HepG2 (cell line): Measurements from ENCODE around the gene ENO1. TPM values are rescaled to one million over a fixed set of nuclear protein-coding genes. Genes with fewer than 3 reads are reported as not detected.

ENCODE experiments used
- ATAC-seq: fragments of 200-7000 bp; cut with Tn5 transposase; 3 replicates; pipeline ENCODE4 v1.9.1; 2020; ENCODE audit warnings: mild to moderate bottlenecking, moderate library complexity
- BruUV-seq: library from RNA; stranded (reverse); fragments of 400-500 nt; replicated peaks from 2 replicates; lab custom pipeline; 2021; lab: Mats Ljungman, UMichigan
- CTCF ChIA-PET: fragments of 300-600 bp; formaldehyde crosslinking; extraction: SDS; loops from one replicate; lab custom pipeline; 2021; ENCODE audit warnings: low total read pairs, inconsistent platforms, low intra/inter-chr PET ratio; lab: Yijun Ruan, JAX
- POLR2A ChIA-PET: fragments of 350-600 bp; sonication (Branson Sonifier 250); formaldehyde crosslinking; loops from one replicate; lab custom pipeline; 2020; ENCODE audit warnings: antibody characterized with exemption, inconsistent platforms; lab: Yijun Ruan, JAX
- DNase-seq: peaks from one replicate; pipeline ENCODE4 v3.0.0-alpha.2; 2015; ENCODE audit warnings: low spot score
- FAIRE-seq: peaks from 3 replicates; lab custom pipeline; 2011; peaks lifted over from hg19 to GRCh38; lab: Jason Lieb, UNC
- H2AFZ ChIP-seq: one replicate; pipeline ENCODE4 v1.6.1; 2011; ENCODE audit warnings: low read length, inconsistent platforms
- H3K27ac ChIP-seq: fragments of 300-600 bp; 3 replicates; pipeline ENCODE4 v1.8.0; 2011; ENCODE audit warnings: mixed run types, mild to moderate bottlenecking, mixed read lengths, low read length, inconsistent platforms; ENCODE audit not compliant: insufficient read depth; ENCODE audit errors: extremely low read length
- H3K27me3 ChIP-seq, 2 experiments: fragments of 200-600 bp in 1 of 2; 2 replicates in 1 of 2; 3 replicates in 1 of 2; pipeline versions ENCODE4 v1.6.0 to v1.8.0; 2011; ENCODE audit warnings: low read length in 2 of 2, mild to moderate bottlenecking in 2 of 2, moderate library complexity in 2 of 2, inconsistent platforms in 1 of 2; ENCODE audit not compliant: insufficient read depth in 2 of 2, control insufficient read depth in 1 of 2
- H3K36me3 ChIP-seq, 2 experiments: fragments of 200-600 bp in 1 of 2; replicated peaks in 1 of 2; 2 replicates in 1 of 2; 3 replicates in 1 of 2; pipeline versions ENCODE4 v1.5.1 to v1.8.0; 2011; ENCODE audit warnings: low read length in 2 of 2, inconsistent platforms in 1 of 2; ENCODE audit not compliant: insufficient read depth in 2 of 2, control insufficient read depth in 1 of 2
- H3K4me1 ChIP-seq: 2 replicates; pipeline ENCODE4 v1.5.1; 2012; ENCODE audit warnings: low read length, inconsistent platforms; ENCODE audit not compliant: insufficient read depth
- H3K4me2 ChIP-seq: 2 replicates; pipeline ENCODE4 v1.6.0; 2011; ENCODE audit warnings: low read depth, low read length, inconsistent platforms
- H3K4me3 ChIP-seq, 3 experiments: fragments of 200-600 bp in 1 of 3; sonication (generic), shearing (Covaris generic) in 1 of 3; replicated peaks in 1 of 3; 2 replicates each; pipeline ENCODE4 v1.5.1; 2011 to 2016; ENCODE audit warnings: low read length in 3 of 3, inconsistent platforms in 2 of 3, low read depth in 2 of 3, mild to moderate bottlenecking in 2 of 3, control low read depth in 1 of 3, mixed read lengths in 1 of 3; ENCODE audit not compliant: insufficient read depth in 1 of 3
- H3K79me2 ChIP-seq: one replicate; pipeline ENCODE4 v1.6.1; 2011; ENCODE audit warnings: low read length, inconsistent platforms; ENCODE audit not compliant: insufficient read depth
- H3K9ac ChIP-seq: 2 replicates; pipeline ENCODE4 v1.6.0; 2011; ENCODE audit warnings: mild to moderate bottlenecking, low read depth, low read length, inconsistent platforms; ENCODE audit not compliant: insufficient read depth
- H3K9me3 ChIP-seq: 2 replicates; pipeline ENCODE4 v1.5.1; 2012; ENCODE audit warnings: mild to moderate bottlenecking, low read length
- H4K20me1 ChIP-seq: 2 replicates; pipeline ENCODE4 v1.6.0; 2011; ENCODE audit warnings: inconsistent platforms, mild to moderate bottlenecking, low read length, moderate library complexity; ENCODE audit not compliant: insufficient read depth
- AKAP8 ChIP-seq: sonication (generic); formaldehyde crosslinking; IDR thresholded peaks from 2 replicates; pipeline ENCODE4 v1.5.1; 2020; ENCODE audit warnings: mild to moderate bottlenecking, missing genetic modification reagents
- ARID5B ChIP-seq: IDR thresholded peaks from 2 replicates; pipeline ENCODE4 v1.4.0; 2020; ENCODE audit warnings: mild to moderate bottlenecking, missing genetic modification reagents
- GATAD2A ChIP-seq: IDR thresholded peaks from 2 replicates; pipeline ENCODE4 v1.6.1; 2016
- HNF4A ChIP-seq: sonication (generic); formaldehyde crosslinking; IDR thresholded peaks from 2 replicates; pipeline ENCODE4 v1.4.0; 2020; ENCODE audit warnings: missing genetic modification reagents
- MXI1 ChIP-seq: IDR thresholded peaks from 3 replicates; pipeline ENCODE4 v1.6.1; 2012; ENCODE audit warnings: low read depth, low read length, inconsistent platforms, borderline replicate concordance
- NFAT5 ChIP-seq: sonication (generic); formaldehyde crosslinking; IDR thresholded peaks from 2 replicates; pipeline ENCODE4 v1.4.0; 2020; ENCODE audit warnings: missing genetic modification reagents
- NR2F6 ChIP-seq, 2 experiments: IDR thresholded peaks; 2 replicates each; pipeline ENCODE4 v1.6.1; 2016; ENCODE audit warnings: antibody characterized with exemption in 1 of 2, mild to moderate bottlenecking in 1 of 2
- SMC3 ChIP-seq: IDR thresholded peaks from 2 replicates; pipeline ENCODE4 v1.6.1; 2011; ENCODE audit warnings: low read length, improper control_type of control experiment
- ZNF180 ChIP-seq: sonication (generic); formaldehyde crosslinking; IDR thresholded peaks from 2 replicates; pipeline ENCODE4 v1.4.0; 2020; ENCODE audit warnings: low read depth, missing genetic modification reagents, borderline replicate concordance
- ZNF225 ChIP-seq: sonication (generic); formaldehyde crosslinking; IDR thresholded peaks from 2 replicates; pipeline ENCODE4 v1.4.0; 2020; ENCODE audit warnings: mild to moderate bottlenecking, missing genetic modification reagents
- ZNF501 ChIP-seq: sonication (generic); formaldehyde crosslinking; IDR thresholded peaks from 2 replicates; pipeline ENCODE4 v1.5.1; 2020; ENCODE audit warnings: mild to moderate bottlenecking, moderate library complexity, missing genetic modification reagents
- ZNF512B ChIP-seq: sonication (generic); formaldehyde crosslinking; IDR thresholded peaks from 2 replicates; pipeline ENCODE4 v1.5.1; 2020; ENCODE audit warnings: missing genetic modification reagents, mild to moderate bottlenecking, borderline replicate concordance
- ZNF549 ChIP-seq: sonication (generic); formaldehyde crosslinking; IDR thresholded peaks from 2 replicates; pipeline ENCODE4 v1.5.0; 2020; ENCODE audit warnings: missing genetic modification reagents
- WGBS: methylation state at CpG from one replicate; pipeline ENCODE4 v1.1.6; 2017; ENCODE audit warnings: low lambda C conversion rate; 5-methylcytosine and 5-hydroxymethylcytosine counted together
- in situ Hi-C: cut with HindIII; loops from 2 replicates; pipeline ENCODE4 v1.10.0; 2017; ENCODE audit warnings: low pct_unique_long_range_greater_than_20kb; ENCODE audit not compliant: extremely low pct_ligation_motif_present
- intact Hi-C: fragments of 100-400 bp; cut with micrococcal nuclease; formaldehyde crosslinking; loops from one replicate; pipeline ENCODE4 v1.10.0; 2022; ENCODE audit not compliant: unreplicated experiment
- polyA plus RNA-seq, 8 experiments: library from polyadenylated mRNA; depleted of rRNA in 3 of 8; stranded (reverse) in 7 of 8; unstranded in 1 of 8; fragments of >200 nt; fragmentation: Illumina TruSeq in 4 of 8; extraction: Trizol in 4 of 8; gene quantifications; 2 replicates each; pipeline versions ENCODE4 v1.2.1 to v1.2.3, GENCODE V29; 2011 to 2016; ENCODE audit warnings: low read depth in 4 of 8, missing spikeins in 1 of 8, mixed read lengths in 1 of 8; ENCODE audit not compliant: insufficient read depth in 1 of 8
- total RNA-seq, 5 experiments: library from RNA; depleted of rRNA; stranded (reverse); fragments of >200 nt; fragmentation: Illumina TruSeq; extraction: Trizol; gene quantifications; 2 replicates each; pipeline ENCODE4 v1.2.3, GENCODE V29; 2016; ENCODE audit warnings: low read depth in 1 of 5

Gene ENO1
- total and polyA plus RNA-seq, 2 of the 13 experiments (the other 11 are each of a cell fraction or from before 2014, with no cell fraction given), result 1,559 to 3,103 TPM

- no peak for DNase-seq
- H2AFZ ChIP-seq, result no peak overlapping the region
- peaks cover 59% of the 10 kb centered on the region for H3K4me1 ChIP-seq
- H3K9ac ChIP-seq, result no peak overlapping the region
- H3K79me2 ChIP-seq, result no peaks in the 10 kb centered on the region
- intact Hi-C loops (loop anchor here (5.0 kb wide), 1 partner anchor 284 kb away; no protein-coding TSS in a partner anchor), in situ Hi-C loops (loop anchor here (25.0 kb wide), 1 partner anchor 284 kb away; no protein-coding TSS in a partner anchor)
- H3K4me3 ChIP-seq, result no peak overlapping the region
- FAIRE-seq, result no peak
- no TSS peak for BruUV-seq
- H4K20me1 ChIP-seq, result no peaks in the 10 kb centered on the region
- WGBS, result 17% methylated on average over 4 of the region's 4 CpGs
- ATAC-seq, result no peak
- H3K36me3 ChIP-seq, result no peaks in the 10 kb centered on the region
- ChIA-PET POLR2A (interaction anchor here (0.9 kb wide), 1 partner anchor 23 kb away, joined by 3 read pairs; no protein-coding TSS in a partner anchor), CTCF (no interaction called here)
- 0 out of 5 replicates have a peak, but pooled peaks cover 0 to 3% of the 10 kb centered on the region in 2 experiments for H3K27me3 ChIP-seq
- no peak overlapping the region for H3K27ac ChIP-seq
- H3K4me2 ChIP-seq, result peak overlapping the region; percentile 49; the same call in 1 of the 2 replicates
- no peaks in the 10 kb centered on the region for H3K9me3 ChIP-seq
- TF ChIP-seq SMC3 (no peak), AKAP8 (no peak), GATAD2A (CRISPR knock-in tag) (peak; percentile 38; the same call in 1 of the 2 replicates), ARID5B (CRISPR knock-in tag) (0 out of 2 replicates have a peak, but pooled peaks have one; percentile 16), ZNF180 (CRISPR knock-in tag) (no peak), MXI1 (peak; percentile 35; the same call in 1 of the 3 replicates), ZNF549 (CRISPR knock-in tag) (no peak), NFAT5 (CRISPR knock-in tag) (no peak), HNF4A (CRISPR knock-in tag) (peak; percentile 65), ZNF225 (CRISPR knock-in tag) (no peak), ZNF501 (CRISPR knock-in tag) (no peak), ZNF512B (CRISPR knock-in tag) (no peak), NR2F6 (IDR thresholded peaks at IDR 0.05) (no peak), NR2F6 (CRISPR knock-in tag; IDR thresholded peaks at IDR 0.05) (no peak)
These were observed 32.2 kb downstream of the ENO1 start for GRCh38 chr1:8846263-8846662.
